Peyer's patch (tissue), 4 donors: ENCODE results near the gene TGFBR1.

ENCODE experiments used
- POLR2A ChIP-seq, 2 donors: fragments of 450-650 bp; IDR thresholded peaks; one replicate each; pipeline ENCODE4 v1.5.1; 2017; ENCODE audit warnings: antibody characterized with exemption in 2 of 2, mild to moderate bottlenecking in 2 of 2, moderate library complexity in 2 of 2
- TF ChIP-seq, protein P1 (sequence below), 6 experiments: fragments of 450-650 bp in 4 of 6; fragments of 200-600 bp in 2 of 6; sonication (generic) in 1 of 6; IDR thresholded peaks; one replicate each; pipeline ENCODE4 v1.5.1; 2017 to 2019; ENCODE audit warnings: antibody characterized with exemption in 6 of 6, mild to moderate bottlenecking in 3 of 6, moderate library complexity in 1 of 6

DNA sequence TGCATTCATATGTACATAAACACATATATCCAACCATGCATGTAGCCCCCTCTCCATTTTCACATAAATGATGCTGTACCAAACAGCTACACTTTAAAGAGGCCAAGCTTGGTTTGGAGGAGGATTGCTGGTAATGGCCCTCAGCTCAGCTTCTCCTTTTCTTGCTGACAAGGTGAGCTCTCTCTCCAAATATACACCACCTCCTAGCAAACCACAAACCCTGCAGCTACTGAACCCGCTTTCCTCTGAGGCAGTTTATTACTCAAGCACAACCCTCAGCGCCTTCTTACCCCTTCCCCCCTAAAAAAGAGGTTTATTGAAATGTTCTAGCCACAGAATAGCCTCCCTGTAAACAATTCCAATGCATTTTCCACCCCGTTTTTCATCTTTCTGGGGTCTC, 62.8 kb downstream of the TGFBR1 start:
- no peak for TF ChIP-seq POLR2A (IDR thresholded peaks at IDR 0.05)
- TF ChIP-seq, protein P1, sequence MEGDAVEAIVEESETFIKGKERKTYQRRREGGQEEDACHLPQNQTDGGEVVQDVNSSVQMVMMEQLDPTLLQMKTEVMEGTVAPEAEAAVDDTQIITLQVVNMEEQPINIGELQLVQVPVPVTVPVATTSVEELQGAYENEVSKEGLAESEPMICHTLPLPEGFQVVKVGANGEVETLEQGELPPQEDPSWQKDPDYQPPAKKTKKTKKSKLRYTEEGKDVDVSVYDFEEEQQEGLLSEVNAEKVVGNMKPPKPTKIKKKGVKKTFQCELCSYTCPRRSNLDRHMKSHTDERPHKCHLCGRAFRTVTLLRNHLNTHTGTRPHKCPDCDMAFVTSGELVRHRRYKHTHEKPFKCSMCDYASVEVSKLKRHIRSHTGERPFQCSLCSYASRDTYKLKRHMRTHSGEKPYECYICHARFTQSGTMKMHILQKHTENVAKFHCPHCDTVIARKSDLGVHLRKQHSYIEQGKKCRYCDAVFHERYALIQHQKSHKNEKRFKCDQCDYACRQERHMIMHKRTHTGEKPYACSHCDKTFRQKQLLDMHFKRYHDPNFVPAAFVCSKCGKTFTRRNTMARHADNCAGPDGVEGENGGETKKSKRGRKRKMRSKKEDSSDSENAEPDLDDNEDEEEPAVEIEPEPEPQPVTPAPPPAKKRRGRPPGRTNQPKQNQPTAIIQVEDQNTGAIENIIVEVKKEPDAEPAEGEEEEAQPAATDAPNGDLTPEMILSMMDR (IDR thresholded peaks at IDR 0.05), result no peak
